Spleen (tissue), 11 donors: ENCODE measurements around the gene TOP3A. TPM values are rescaled to one million over a fixed set of nuclear protein-coding genes. Genes with fewer than 3 reads are reported as not detected.
"Not testable (repeated sequence)": the region's sequence is repeated elsewhere in the genome, so short reads cannot be mapped to it uniquely, and the experiment has no call there.

Experiments
- DNase-seq: peaks from one replicate; pipeline ENCODE4 v3.0.0-alpha.2; 2020
- H3K27ac ChIP-seq, 8 donors: fragments of 200-600 bp; sonication (generic) in 7 of 8; 1 replicate in 4 of 8; 2 replicates in 4 of 8; pipeline versions ENCODE4 v1.5.0 to v1.8.0; 2016 to 2021; ENCODE audit warnings: inconsistent platforms in 4 of 8, mild to moderate bottlenecking in 4 of 8, moderate library complexity in 1 of 8
- H3K27me3 ChIP-seq, 7 donors: fragments of 200-600 bp; sonication (generic) in 6 of 7; replicated peaks in 1 of 7; 1 replicate in 4 of 7; 2 replicates in 3 of 7; pipeline versions ENCODE4 v1.5.0 to v1.8.0; 2016 to 2021; ENCODE audit warnings: inconsistent platforms in 3 of 7, mild to moderate bottlenecking in 1 of 7
- H3K36me3 ChIP-seq, 6 donors: fragments of 200-600 bp; sonication (generic) in 5 of 6; 1 replicate in 4 of 6; 2 replicates in 2 of 6; pipeline versions ENCODE4 v1.5.0 to v1.8.0; 2016 to 2021; ENCODE audit warnings: inconsistent platforms in 2 of 6
- H3K4me1 ChIP-seq, 6 donors: fragments of 200-600 bp; sonication (generic) in 5 of 6; 1 replicate in 3 of 6; 2 replicates in 3 of 6; pipeline versions ENCODE4 v1.5.0 to v1.8.0; 2016 to 2021; ENCODE audit warnings: inconsistent platforms in 3 of 6
- H3K4me3 ChIP-seq, 8 donors: fragments of 200-600 bp; sonication (generic) in 7 of 8; 1 replicate in 4 of 8; 2 replicates in 4 of 8; pipeline versions ENCODE4 v1.5.0 to v1.8.0; 2016 to 2021; ENCODE audit warnings: inconsistent platforms in 4 of 8, mild to moderate bottlenecking in 4 of 8, moderate library complexity in 2 of 8
- H3K9me3 ChIP-seq, 8 donors: fragments of 200-600 bp; sonication (generic) in 7 of 8; 1 replicate in 4 of 8; 2 replicates in 4 of 8; pipeline versions ENCODE4 v1.5.0 to v1.8.0; 2016 to 2021; ENCODE audit warnings: inconsistent platforms in 4 of 8
- POLR2A ChIP-seq, 3 donors: fragments of 450-650 bp; IDR thresholded peaks; one replicate each; pipeline ENCODE4 v1.5.1; 2017; ENCODE audit warnings: antibody characterized with exemption in 3 of 3, mild to moderate bottlenecking in 1 of 3
- POLR2AphosphoS5 ChIP-seq, 3 donors: sonication (generic); formaldehyde crosslinking; IDR thresholded peaks; one replicate each; pipeline ENCODE4 v1.5.1; 2017; ENCODE audit warnings: antibody characterized with exemption in 3 of 3
- WGBS, 5 donors: extraction: QIAGEN DNeasy Blood & Tissue Kit in 3 of 5; methylation state at CpG; one replicate each; pipeline versions ENCODE4 v1.1.5 to v1.1.7; 2013 to 2018; 5-methylcytosine and 5-hydroxymethylcytosine counted together
- intact Hi-C: fragments of 100-400 bp; cut with DNase I; formaldehyde crosslinking; loops from one replicate; pipeline ENCODE4 v1.15.0; 2023; ENCODE audit warnings: low total_unique reads
- polyA plus RNA-seq, 3 donors: library from polyadenylated mRNA; stranded (reverse); fragments of 200-250 nt; gene quantifications; one replicate each; pipeline ENCODE4 v1.2.1, GENCODE V29; 2013
- total RNA-seq, 7 donors: library from RNA; depleted of rRNA in 3 of 7; stranded (reverse); fragments of >200 nt in 3 of 7; fragmentation: NEBNext Ultra II Directional in 4 of 7; extraction: Animal tissue kit (Norgen Biotek cat#: 25700) in 4 of 7; gene quantifications; one replicate each; pipeline versions ENCODE4 v1.1.0 to v1.2.1, GENCODE V29; 2016 to 2021
- TF ChIP-seq, protein P1 (sequence below), 11 experiments: fragments of 200-600 bp in 7 of 11; fragments of 450-650 bp in 4 of 11; sonication (generic) in 4 of 11; IDR thresholded peaks in 8 of 11; conservative IDR thresholded peaks in 3 of 11; 1 replicate in 7 of 11; 2 replicates in 4 of 11; pipeline versions ENCODE4 v1.4.0 to v1.8.0; 2016 to 2021; ENCODE audit warnings: antibody characterized with exemption in 11 of 11, inconsistent platforms in 4 of 11, mild to moderate bottlenecking in 1 of 11
- donor health status: healthy with polysubstance abuse.
- donor health status: DM: no; HTN: no; CAD: no; lungs with moderate emphysema.
- donor health status: DM: no; HTN: no; CAD: no.
- donor health status: Bipolar disorder and iron deficiency.
- donor health status: healthy.
- donor health status: DM: no; HTN: no; CAD: no.
- donor health status: DM: yes; HTN: yes; CAD: no.

The TOP3A gene
- total and polyA plus RNA-seq, 10 donors, result 9.8 to 60.1 (median 43.9) TPM

DNA sequence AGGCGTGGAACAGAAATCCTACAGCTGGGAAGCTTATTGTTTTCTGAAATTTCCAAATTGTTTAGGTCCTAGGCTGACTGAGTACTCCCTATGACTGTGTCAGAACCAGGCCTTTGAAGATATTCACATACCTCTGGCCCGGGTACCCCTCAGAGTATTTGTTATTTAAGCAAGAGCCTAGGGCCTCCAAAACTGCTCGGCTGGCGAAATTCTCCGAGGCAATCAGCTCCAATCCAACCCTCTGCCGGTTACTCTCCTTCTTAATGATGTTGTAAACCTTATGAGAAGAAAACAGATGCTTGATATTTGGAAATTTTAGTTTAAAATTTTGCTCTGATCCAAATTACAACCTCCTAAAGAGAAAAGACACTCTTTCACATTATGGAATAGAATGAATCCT lies 38.7 kb upstream of the TOP3A start:
- Histone ChIP-seq H3K9me3 (no peaks in the 10 kb centered on the region), H3K4me1 (peaks cover 0 to 20% (median 0%) of the 10 kb centered on the region in 6 donors), H3K27ac (no peak overlapping the region), H3K4me3 (no peak overlapping the region), H3K36me3 (peaks cover 0 to 82% (median 40%) of the 10 kb centered on the region in 6 donors), H3K27me3 (no peaks in the 10 kb centered on the region)
- 94 to 98% (median 98%) methylated on average over 6 of the region's 6 CpGs for WGBS, 5 donors
- DNase-seq, result no peak
- intact Hi-C loops, result no loop called here
- TF ChIP-seq POLR2A (IDR thresholded peaks at IDR 0.05), result no peak
- TF ChIP-seq, protein P1, sequence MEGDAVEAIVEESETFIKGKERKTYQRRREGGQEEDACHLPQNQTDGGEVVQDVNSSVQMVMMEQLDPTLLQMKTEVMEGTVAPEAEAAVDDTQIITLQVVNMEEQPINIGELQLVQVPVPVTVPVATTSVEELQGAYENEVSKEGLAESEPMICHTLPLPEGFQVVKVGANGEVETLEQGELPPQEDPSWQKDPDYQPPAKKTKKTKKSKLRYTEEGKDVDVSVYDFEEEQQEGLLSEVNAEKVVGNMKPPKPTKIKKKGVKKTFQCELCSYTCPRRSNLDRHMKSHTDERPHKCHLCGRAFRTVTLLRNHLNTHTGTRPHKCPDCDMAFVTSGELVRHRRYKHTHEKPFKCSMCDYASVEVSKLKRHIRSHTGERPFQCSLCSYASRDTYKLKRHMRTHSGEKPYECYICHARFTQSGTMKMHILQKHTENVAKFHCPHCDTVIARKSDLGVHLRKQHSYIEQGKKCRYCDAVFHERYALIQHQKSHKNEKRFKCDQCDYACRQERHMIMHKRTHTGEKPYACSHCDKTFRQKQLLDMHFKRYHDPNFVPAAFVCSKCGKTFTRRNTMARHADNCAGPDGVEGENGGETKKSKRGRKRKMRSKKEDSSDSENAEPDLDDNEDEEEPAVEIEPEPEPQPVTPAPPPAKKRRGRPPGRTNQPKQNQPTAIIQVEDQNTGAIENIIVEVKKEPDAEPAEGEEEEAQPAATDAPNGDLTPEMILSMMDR (IDR thresholded peaks at IDR 0.05 in 8 of 11, conservative IDR thresholded peaks at IDR 0.05 in 3 of 11), result no peak

DNA sequence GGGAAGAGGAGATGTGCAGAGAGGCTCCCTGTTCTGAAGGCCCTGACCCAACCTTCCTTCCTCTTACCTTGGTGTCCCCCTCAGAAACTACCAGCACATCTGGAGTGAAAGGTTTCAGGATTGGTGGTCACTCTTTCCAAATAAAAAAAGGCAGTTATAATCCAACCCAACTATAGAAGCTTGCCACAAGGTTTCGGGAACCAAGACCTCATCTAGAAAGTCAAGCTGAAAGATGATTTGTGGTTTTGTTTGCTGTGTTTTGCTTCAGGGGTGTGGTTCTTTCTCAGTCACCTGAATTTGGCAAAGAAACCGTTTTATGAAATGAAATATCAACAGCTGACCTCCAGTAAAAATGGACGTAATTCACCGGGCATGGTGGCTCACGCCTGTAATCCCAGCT lies 29.2 kb upstream of the TOP3A start:
- Histone ChIP-seq H3K4me1 (no peaks in the 10 kb centered on the region), H3K36me3 (peaks cover 2 to 98% (median 53%) of the 10 kb centered on the region in 6 donors), H3K27me3 (no peaks in the 10 kb centered on the region), H3K9me3 (no peaks in the 10 kb centered on the region), H3K4me3 (no peak overlapping the region), H3K27ac (no peak overlapping the region)
- intact Hi-C loops, result no loop called here
- 71 to 93% (median 87%) methylated on average over 5 of the region's 5 CpGs for WGBS, 5 donors
- TF ChIP-seq POLR2AphosphoS5 (IDR thresholded peaks at IDR 0.05) (no peak), POLR2A (IDR thresholded peaks at IDR 0.05) (no peak)
- TF ChIP-seq, protein P1 (IDR thresholded peaks at IDR 0.05 in 8 of 11, conservative IDR thresholded peaks at IDR 0.05 in 3 of 11), result no peak
- no peak for DNase-seq

DNA sequence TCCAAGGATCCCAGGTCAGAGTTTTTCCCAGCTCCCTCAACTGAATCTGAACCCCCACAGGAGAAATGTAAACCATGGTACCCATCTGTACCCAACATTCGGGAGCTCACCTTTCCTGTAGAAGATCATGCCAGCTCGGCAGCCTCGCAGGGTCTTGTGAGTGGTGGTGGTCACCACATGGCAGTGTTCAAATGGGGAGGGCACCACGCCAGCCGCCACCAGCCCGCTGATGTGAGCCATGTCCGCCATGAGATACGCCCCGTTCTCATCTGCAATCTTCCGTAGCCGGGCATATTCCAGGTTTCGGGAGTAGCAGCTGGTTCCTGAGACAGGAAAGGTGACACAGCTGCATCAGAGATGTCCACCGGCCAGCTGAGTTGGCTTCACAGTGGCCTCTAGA lies 25.1 kb upstream of the TOP3A start:
- no peak overlapping the region for H3K27ac ChIP-seq
- DNase-seq, result no peak
- no peak overlapping the region for H3K4me3 ChIP-seq
- no peaks in the 10 kb centered on the region for H3K27me3 ChIP-seq
- no peaks in the 10 kb centered on the region for H3K4me1 ChIP-seq
- peaks cover 2 to 98% (median 41%) of the 10 kb centered on the region in 6 donors for H3K36me3 ChIP-seq
- WGBS, 5 donors, result 94 to 98% (median 97%) methylated on average over 10 to 13 of the region's 13 CpGs
- intact Hi-C loops, result no loop called here
- H3K9me3 ChIP-seq, result no peaks in the 10 kb centered on the region
- TF ChIP-seq POLR2A (IDR thresholded peaks at IDR 0.05), result no peak
- TF ChIP-seq POLR2AphosphoS5 (IDR thresholded peaks at IDR 0.05), result no peak
- TF ChIP-seq, protein P1 (IDR thresholded peaks at IDR 0.05 in 8 of 11, conservative IDR thresholded peaks at IDR 0.05 in 3 of 11), result no peak

DNA sequence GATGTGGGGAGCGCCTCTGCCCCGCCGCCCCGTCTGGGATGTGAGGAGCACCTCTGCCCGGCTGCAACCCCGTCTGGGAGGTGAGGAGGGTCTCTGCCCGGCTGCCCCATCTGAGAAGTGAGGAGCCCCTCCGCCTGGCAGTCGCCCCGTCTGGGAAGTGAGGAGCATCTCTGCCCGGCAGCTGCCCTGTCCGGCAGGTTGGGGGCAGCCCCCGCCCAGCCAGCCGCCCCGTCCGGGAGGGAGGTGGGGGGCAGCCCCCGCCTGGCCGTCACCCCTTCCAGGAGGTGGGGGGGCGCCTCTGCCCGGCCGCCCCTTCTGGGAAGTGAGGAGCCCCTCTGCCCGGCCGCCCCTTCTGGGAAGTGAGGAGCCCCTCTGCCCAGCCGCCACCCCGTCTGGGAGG lies 23.4 kb upstream of the TOP3A start:
- H3K9me3 ChIP-seq, H3K4me1 ChIP-seq, H3K27me3 ChIP-seq, intact Hi-C loops, DNase-seq, H3K27ac ChIP-seq, H3K4me3 ChIP-seq: not testable (repeated sequence)
- peaks cover 2 to 99% (median 42%) of the 10 kb centered on the region in 6 donors for H3K36me3 ChIP-seq
- 95 to 98% (median 98%) methylated on average over 13 to 25 of the region's 25 CpGs for WGBS, 5 donors
